Thymus (tissue), 11 donors: ENCODE results near the gene SERPINA6. TPM values are rescaled to one million over a fixed set of nuclear protein-coding genes. Genes with fewer than 3 reads are reported as not detected.

Experiments
- DNase-seq, 9 donors: peaks; one replicate each; pipeline ENCODE4 v3.0.0-alpha.2; 2013; ENCODE audit warnings: low spot score in 9 of 9, low read depth in 6 of 9, missing footprints in 1 of 9
- H3K27ac ChIP-seq, 2 donors: one replicate each; pipeline ENCODE4 v1.5.1; 2013; ENCODE audit warnings: control low read depth in 1 of 2, low read depth in 1 of 2, low read length in 1 of 2, mild to moderate bottlenecking in 1 of 2, moderate library complexity in 1 of 2
- H3K27me3 ChIP-seq, 2 donors: one replicate each; pipeline ENCODE4 v1.5.1; 2013; ENCODE audit warnings: low read length in 1 of 2; ENCODE audit not compliant: control insufficient read depth in 2 of 2, insufficient read depth in 1 of 2
- H3K36me3 ChIP-seq, 2 donors: one replicate each; pipeline ENCODE4 v1.5.1; 2013; ENCODE audit warnings: low read length in 1 of 2, mild to moderate bottlenecking in 1 of 2, moderate library complexity in 1 of 2; ENCODE audit not compliant: control insufficient read depth in 2 of 2, insufficient read depth in 2 of 2
- H3K4me1 ChIP-seq, 2 donors: one replicate each; pipeline ENCODE4 v1.5.1; 2013; ENCODE audit warnings: low read length in 2 of 2; ENCODE audit not compliant: control insufficient read depth in 2 of 2, insufficient read depth in 2 of 2
- H3K4me3 ChIP-seq, 2 donors: one replicate each; pipeline ENCODE4 v1.5.1; 2013; ENCODE audit warnings: low read length in 2 of 2, control low read depth in 1 of 2, mild to moderate bottlenecking in 1 of 2
- H3K9me3 ChIP-seq, 2 donors: one replicate each; pipeline ENCODE4 v1.5.1; 2013; ENCODE audit warnings: low read length in 1 of 2, mild to moderate bottlenecking in 1 of 2; ENCODE audit not compliant: control insufficient read depth in 2 of 2, insufficient read depth in 1 of 2
- WGBS: extraction: QIAGEN DNeasy Blood & Tissue Kit; methylation state at CpG from one replicate; pipeline ENCODE4 v1.1.7; 2013; 5-methylcytosine and 5-hydroxymethylcytosine counted together
- polyA plus RNA-seq: library from polyadenylated mRNA; stranded (reverse); fragments of 200-250 nt; gene quantifications from one replicate; pipeline ENCODE4 v1.2.3, GENCODE V29; 2013
- total RNA-seq: library from RNA; stranded (reverse); fragments of 120-200 nt; gene quantifications from one replicate; pipeline ENCODE4 v1.2.4, GENCODE V29; 2013
- donor health status: healthy.

Gene SERPINA6
- total and polyA plus RNA-seq, 2 donors = 0.33 to 0.91 TPM

GRCh38 chr14:94343238-94344005 lies 20.3 kb upstream of the SERPINA6 start:
- Histone ChIP-seq H3K27ac (no peak overlapping the region), H3K4me1 (no peaks in the 10 kb centered on the region), H3K4me3 (no peak overlapping the region), H3K36me3 (no peaks in the 10 kb centered on the region), H3K27me3 (no peaks in the 10 kb centered on the region), H3K9me3 (no peaks in the 10 kb centered on the region)
- DNase-seq = no peak
- 87% methylated on average over 8 of the region's 8 CpGs for WGBS

GRCh38 chr14:94342334-94342934 lies 19.3 kb upstream of the SERPINA6 start:
- Histone ChIP-seq H3K27me3 (no peaks in the 10 kb centered on the region), H3K9me3 (no peaks in the 10 kb centered on the region), H3K4me3 (no peak overlapping the region), H3K27ac (no peak overlapping the region), H3K4me1 (no peaks in the 10 kb centered on the region), H3K36me3 (no peaks in the 10 kb centered on the region)
- DNase-seq = peak in 3 of 9 donors; percentile 1 to 38 (median 2)
- 59% methylated on average over 2 of the region's 2 CpGs for WGBS

- Histone ChIP-seq H3K9me3 (no peaks in the 10 kb centered on the region), H3K36me3 (no peaks in the 10 kb centered on the region), H3K4me3 (no peak overlapping the region), H3K27me3 (no peaks in the 10 kb centered on the region), H3K4me1 (no peaks in the 10 kb centered on the region), H3K27ac (no peak overlapping the region)
- WGBS = 48% methylated on average over 5 of the region's 5 CpGs
- DNase-seq = no peak
Measured at GRCh38 chr14:94341656-94342333, 18.7 kb upstream of the SERPINA6 start.

GRCh38 chr14:94340533-94340932 lies 17.4 kb upstream of the SERPINA6 start:
- no peaks in the 10 kb centered on the region for H3K36me3 ChIP-seq
- H3K4me1 ChIP-seq = no peaks in the 10 kb centered on the region
- H3K4me3 ChIP-seq = no peak overlapping the region
- H3K9me3 ChIP-seq = no peaks in the 10 kb centered on the region
- no peak for DNase-seq
- no peak overlapping the region for H3K27ac ChIP-seq
- no peaks in the 10 kb centered on the region for H3K27me3 ChIP-seq

- H3K27ac ChIP-seq = no peak overlapping the region
- no peaks in the 10 kb centered on the region for H3K9me3 ChIP-seq
- WGBS = 93% methylated on average over 2 of the region's 2 CpGs
- no peak for DNase-seq
- H3K4me1 ChIP-seq = no peaks in the 10 kb centered on the region
- H3K4me3 ChIP-seq = no peak overlapping the region
- no peaks in the 10 kb centered on the region for H3K36me3 ChIP-seq
- no peaks in the 10 kb centered on the region for H3K27me3 ChIP-seq
Measured at GRCh38 chr14:94338023-94338422, 14.9 kb upstream of the SERPINA6 start.

- WGBS = 92% methylated on average over 6 of the region's 6 CpGs
- Histone ChIP-seq H3K27me3 (no peaks in the 10 kb centered on the region), H3K4me3 (no peak overlapping the region), H3K27ac (no peak overlapping the region), H3K36me3 (no peaks in the 10 kb centered on the region), H3K9me3 (no peaks in the 10 kb centered on the region), H3K4me1 (no peaks in the 10 kb centered on the region)
- DNase-seq = no peak
Measured at GRCh38 chr14:94337274-94337673, 14.1 kb upstream of the SERPINA6 start.

- H3K36me3 ChIP-seq = no peaks in the 10 kb centered on the region
- no peak overlapping the region for H3K27ac ChIP-seq
- no peaks in the 10 kb centered on the region for H3K4me1 ChIP-seq
- no peaks in the 10 kb centered on the region for H3K9me3 ChIP-seq
- no peaks in the 10 kb centered on the region for H3K27me3 ChIP-seq
- H3K4me3 ChIP-seq = no peak overlapping the region
- DNase-seq = no peak
- WGBS = 92% methylated on average over 4 of the region's 4 CpGs
Measured at GRCh38 chr14:94334872-94335271, 11.7 kb upstream of the SERPINA6 start.

GRCh38 chr14:94332587-94332986 lies 9.5 kb upstream of the SERPINA6 start:
- DNase-seq = no peak
- Histone ChIP-seq H3K4me3 (no peak overlapping the region), H3K9me3 (no peaks in the 10 kb centered on the region), H3K36me3 (no peaks in the 10 kb centered on the region), H3K27me3 (no peaks in the 10 kb centered on the region), H3K27ac (no peak overlapping the region), H3K4me1 (no peaks in the 10 kb centered on the region)

GRCh38 chr14:94332063-94332583 lies 9.0 kb upstream of the SERPINA6 start:
- no peak for DNase-seq
- no peaks in the 10 kb centered on the region for H3K27me3 ChIP-seq
- no peak overlapping the region for H3K4me3 ChIP-seq
- WGBS = 82% methylated on average over 7 of the region's 7 CpGs
- no peaks in the 10 kb centered on the region for H3K4me1 ChIP-seq
- no peak overlapping the region for H3K27ac ChIP-seq
- no peaks in the 10 kb centered on the region for H3K9me3 ChIP-seq
- H3K36me3 ChIP-seq = no peaks in the 10 kb centered on the region
